GM12873 (cell line): Measurements from ENCODE around the gene ZDHHC4.

Source experiments
- CTCF ChIP-seq: IDR thresholded peaks from 2 replicates; pipeline ENCODE4 v1.5.1; 2012; ENCODE audit warnings: low read depth, mild to moderate bottlenecking, moderate library complexity, low read length, control low read depth; ENCODE audit not compliant: insufficient read depth; ENCODE audit errors: missing control alignments

ZDHHC4 gene

GRCh38 chr7:6577369-6578113 is at the start of gene ZDHHC4:
TSS of gene ZDHHC4 (plus strand) at chr7:6577454. CDS start at chr7:6580562, 3,108 bp downstream.
- TF ChIP-seq CTCF = no peak

- no peak for TF ChIP-seq CTCF
Measured at GRCh38 chr7:6528401-6529130, 48.7 kb upstream of the ZDHHC4 start.

GRCh38 chr7:6529643-6530042 is 47.6 kb upstream of the ZDHHC4 start:
- TF ChIP-seq CTCF = no peak

GRCh38 chr7:6530626-6531491 is 46.4 kb upstream of the ZDHHC4 start:
- no peak for TF ChIP-seq CTCF

- TF ChIP-seq CTCF = no peak
Measured at GRCh38 chr7:6531492-6532279, 45.6 kb upstream of the ZDHHC4 start.

GRCh38 chr7:6532516-6532915 is 44.7 kb upstream of the ZDHHC4 start:
- TF ChIP-seq CTCF = no peak
